ENCODE results near the gene PPP1R14C.

PPP1R14C gene

DNA sequence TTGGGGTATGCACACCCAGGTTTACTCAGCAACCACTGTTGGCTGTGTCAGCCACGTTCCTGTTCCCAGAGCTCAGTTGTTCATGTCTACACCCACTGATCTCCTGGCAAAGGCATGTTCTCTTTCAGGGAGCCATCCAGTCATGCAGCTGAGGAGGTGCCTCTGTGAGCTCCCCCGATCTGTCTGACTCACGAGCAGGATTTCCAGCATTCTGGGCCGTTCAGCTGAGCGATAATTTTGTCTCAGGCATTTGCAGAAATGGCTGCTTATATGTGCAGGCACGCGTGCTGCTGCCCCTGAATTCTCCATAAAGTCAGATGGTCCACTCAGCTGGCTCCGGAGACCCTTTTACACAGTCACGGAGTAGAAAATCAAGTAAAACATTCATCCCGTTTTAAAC lies 147.6 kb downstream of the PPP1R14C start:
- DNase-seq (ENCODE audit: low read depth in 4 of 4, low spot score in 1 of 4): no peak

DNA sequence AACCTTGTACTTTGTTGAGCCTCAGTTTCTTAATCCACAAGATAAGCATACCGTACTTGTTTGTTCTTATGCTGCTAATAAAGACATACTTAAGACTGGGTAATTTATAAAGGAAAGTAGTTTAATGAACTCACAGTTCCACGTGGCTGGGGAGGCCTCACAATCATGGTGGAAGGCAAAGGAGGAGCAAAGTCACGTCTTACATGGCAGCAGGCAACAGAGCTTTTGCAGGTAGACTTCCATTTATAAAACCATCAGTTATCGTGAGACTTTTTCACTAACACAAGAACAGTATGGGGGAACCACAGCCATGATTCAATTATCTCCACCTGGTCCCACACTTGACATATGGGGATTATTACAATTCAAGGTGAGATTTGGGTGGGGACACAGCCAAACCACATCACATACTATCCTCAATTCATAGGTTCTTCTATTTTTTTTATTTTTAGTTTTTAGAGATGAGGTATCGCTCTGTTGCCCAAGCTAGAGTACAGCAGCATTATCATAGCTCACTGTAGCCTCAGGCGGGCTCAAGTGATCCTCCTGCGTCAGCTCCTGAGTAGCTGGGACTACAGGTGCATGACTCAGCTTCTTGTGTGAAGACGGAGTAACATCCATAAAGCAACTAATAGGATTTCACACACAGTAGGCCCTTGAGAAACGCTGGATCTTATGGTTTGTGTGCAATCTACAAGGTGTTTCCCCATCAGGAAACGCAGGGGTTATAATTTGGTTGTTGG lies 149.3 kb downstream of the PPP1R14C start:
- DNase-seq (ENCODE audit: low read depth in 4 of 4, low spot score in 1 of 4): no peak

DNA sequence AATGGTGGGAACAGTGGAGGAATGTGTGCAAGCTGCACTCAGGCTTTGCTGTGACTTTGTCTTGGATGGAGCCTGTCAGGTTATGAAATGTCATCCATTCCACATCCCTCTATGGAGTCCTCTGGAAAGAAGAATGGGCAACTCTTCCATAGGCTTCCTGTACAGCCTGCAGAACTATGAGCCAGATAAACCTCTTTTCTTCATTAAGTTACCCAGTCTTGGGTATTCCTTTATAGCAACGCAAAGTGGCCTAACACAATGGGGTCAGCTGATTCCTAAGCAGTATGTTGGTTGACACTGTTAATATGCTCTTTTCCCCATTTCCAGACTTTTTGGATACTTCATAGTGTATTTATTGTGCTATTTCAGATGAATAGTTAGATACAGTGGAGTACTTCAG lies 150.2 kb downstream of the PPP1R14C start:
- DNase-seq (ENCODE audit: low read depth in 4 of 4, low spot score in 1 of 4): no peak

DNA sequence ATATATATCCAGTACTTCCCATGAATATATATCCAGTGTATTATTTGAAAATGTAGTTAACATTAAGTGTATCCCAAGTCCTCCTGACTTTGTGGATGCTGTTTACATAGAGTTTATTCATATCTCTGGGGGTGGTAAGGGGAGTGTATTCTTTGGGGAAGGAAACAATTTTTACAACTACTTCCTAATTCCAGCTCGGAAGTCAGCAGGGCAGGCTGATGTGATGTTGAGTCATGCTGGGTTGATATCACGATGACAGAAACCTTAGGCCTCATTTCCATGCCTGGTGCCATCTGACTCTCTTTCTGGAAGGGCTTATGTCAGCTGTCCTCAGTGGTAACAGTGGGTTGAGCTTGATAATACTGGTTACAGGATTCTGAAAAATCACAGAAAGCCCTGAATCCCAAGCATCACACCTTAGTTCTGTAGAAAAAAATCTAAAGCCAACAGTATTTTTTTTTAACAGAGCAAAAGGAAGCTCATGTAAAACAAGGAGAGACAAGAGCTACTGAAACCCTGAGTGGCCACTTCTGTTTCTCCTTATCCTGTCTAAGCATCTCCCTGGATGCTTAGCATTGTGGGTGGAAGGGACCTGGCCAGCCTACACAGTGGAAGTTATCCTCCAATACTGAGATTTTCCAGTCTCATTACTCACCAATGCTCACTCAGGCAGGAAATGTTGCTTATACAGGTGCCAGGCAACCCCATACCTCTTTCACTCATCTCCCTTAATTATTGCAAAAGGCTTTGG lies 150.8 kb downstream of the PPP1R14C start:
- no peak for DNase-seq (ENCODE audit: low read depth in 4 of 4, low spot score in 1 of 4)

DNA sequence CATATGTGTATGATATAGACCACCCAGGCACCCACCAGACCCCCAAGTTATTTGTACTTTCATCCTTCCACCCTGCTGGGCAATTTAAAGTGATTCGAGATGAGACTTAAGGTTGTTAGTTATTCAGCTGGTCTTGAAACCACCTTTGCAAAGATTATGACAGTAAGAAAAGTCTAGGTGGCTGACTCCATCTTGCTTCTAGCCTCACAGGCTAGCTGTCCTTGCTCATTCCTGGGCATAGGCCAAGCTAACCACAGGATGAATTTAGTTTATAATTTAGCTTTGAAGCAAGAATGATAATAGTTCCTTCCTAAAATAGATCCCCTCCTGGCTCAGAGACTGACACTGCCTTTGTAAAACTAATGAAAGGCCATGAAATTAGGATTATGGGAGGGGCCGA lies 154.0 kb downstream of the PPP1R14C start:
- DNase-seq (ENCODE audit: low read depth in 4 of 4, low spot score in 1 of 4): no peak

DNA sequence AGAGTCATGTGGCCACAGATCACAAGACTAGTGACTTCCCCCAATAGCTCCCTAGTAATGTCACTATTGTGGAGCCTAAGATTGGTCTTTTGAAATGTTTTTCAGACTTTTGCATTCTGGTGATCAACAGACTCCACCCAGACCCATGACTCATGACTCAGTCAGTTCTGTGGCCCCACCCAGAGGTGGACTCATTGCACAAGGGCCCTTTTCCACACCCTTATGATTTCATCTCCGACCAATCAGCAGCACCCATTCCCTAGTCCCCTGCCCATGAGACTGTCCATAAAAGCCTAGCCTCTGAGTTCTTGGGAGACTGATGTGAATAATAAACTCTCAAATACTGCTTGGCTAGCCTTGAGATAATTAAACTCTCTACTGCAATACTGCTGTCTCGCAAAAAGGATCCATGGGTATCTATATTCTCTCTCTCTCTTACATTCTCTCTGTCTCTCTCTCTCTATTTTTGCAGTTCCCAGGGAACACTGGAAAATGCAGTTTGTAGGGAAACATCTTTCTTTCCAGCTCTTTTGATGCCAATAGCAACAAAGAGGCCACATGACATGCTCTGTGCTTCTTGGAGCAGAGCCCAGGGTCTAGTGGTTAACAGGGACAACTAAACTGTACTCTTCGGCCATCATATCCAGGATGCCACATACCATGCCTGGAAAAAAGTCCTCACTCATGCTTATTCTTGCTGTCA lies 154.6 kb downstream of the PPP1R14C start:
- DNase-seq (ENCODE audit: low read depth in 4 of 4, low spot score in 1 of 4): no peak

GRCh38 chr6:150298030-150298380 lies 155.2 kb downstream of the PPP1R14C start:
- DNase-seq (ENCODE audit: low read depth in 4 of 4, low spot score in 1 of 4): no peak

GRCh38 chr6:150298676-150299075 lies 155.8 kb downstream of the PPP1R14C start:
- no peak for DNase-seq (ENCODE audit: low read depth in 4 of 4, low spot score in 1 of 4)

Data from stimulated activated CD4-positive, alpha-beta T cell treated with anti-CD3 and anti-CD28 coated beads, Interleukin-1b, Interleukin-23, amount 100 ng/mL, for 24 hours (primary cell).